H1 (cell line): ENCODE measurements around the gene SLC39A11. TPM values are rescaled to one million over a fixed set of nuclear protein-coding genes. Genes with fewer than 3 reads are reported as not detected.

Experiments used
- CTCF ChIA-PET: fragments of 300-600 bp; sonication (Branson Sonifier 250); formaldehyde crosslinking; loops from one replicate; lab custom pipeline; 2021; ENCODE audit not compliant: partially characterized antibody; lab: Charles Lee
- POLR2A ChIA-PET: fragments of 300-600 bp; sonication (Branson Sonifier 250); formaldehyde crosslinking; loops from one replicate; lab custom pipeline; 2021; ENCODE audit warnings: inconsistent platforms; ENCODE audit not compliant: partially characterized antibody; lab: Charles Lee
- DNase-seq, 2 experiments: peaks; one replicate each; pipeline versions ENCODE4 v3.0.0 to v3.0.0-alpha.2; 2010 to 2022; ENCODE audit warnings: low spot score in 2 of 2, low read depth in 1 of 2, mixed read lengths in 1 of 2
- FAIRE-seq: peaks from 2 replicates; lab custom pipeline; 2011; peaks lifted over from hg19 to GRCh38; lab: Jason Lieb, UNC
- H2AFZ ChIP-seq: 2 replicates; pipeline ENCODE4 v1.8.1; 2012; ENCODE audit warnings: low read length, inconsistent platforms
- H2AK5ac ChIP-seq: 2 replicates; pipeline ENCODE4 v1.6.1; 2013; ENCODE audit warnings: low read depth, low read length
- H2BK120ac ChIP-seq: replicated peaks from 2 replicates; pipeline ENCODE3; 2013; ENCODE audit warnings: low read depth, low read length, inconsistent platforms
- H2BK12ac ChIP-seq: 2 replicates; pipeline ENCODE4 v1.6.1; 2013; ENCODE audit warnings: low read depth, low read length
- H2BK15ac ChIP-seq: 2 replicates; pipeline ENCODE4 v1.6.1; 2013; ENCODE audit warnings: low read length
- H2BK20ac ChIP-seq: 2 replicates; pipeline ENCODE4 v1.6.1; 2013; ENCODE audit warnings: low read length
- H2BK5ac ChIP-seq: 2 replicates; pipeline ENCODE4 v1.6.1; 2013; ENCODE audit warnings: low read depth, low read length
- H3K14ac ChIP-seq: 2 replicates; pipeline ENCODE4 v1.6.1; 2013; ENCODE audit warnings: inconsistent platforms; ENCODE audit not compliant: insufficient read length
- H3K18ac ChIP-seq: 2 replicates; pipeline ENCODE4 v1.6.1; 2013; ENCODE audit warnings: low read length; ENCODE audit errors: extremely low read depth
- H3K23ac ChIP-seq: 2 replicates; pipeline ENCODE4 v1.6.1; 2013; ENCODE audit warnings: inconsistent platforms; ENCODE audit not compliant: insufficient read length
- H3K23me2 ChIP-seq: 2 replicates; pipeline ENCODE4 v1.6.1; 2013; ENCODE audit warnings: low read depth, low read length
- H3K27ac ChIP-seq: 2 replicates; pipeline ENCODE4 v1.6.1; 2011; ENCODE audit warnings: low read depth, low read length, inconsistent platforms
- H3K27me3 ChIP-seq, 4 experiments: replicated peaks in 1 of 4; 1 replicate in 1 of 4; 2 replicates in 3 of 4; pipeline versions ENCODE4 v1.6.1 to v1.8.1; 2011 to 2013; ENCODE audit warnings: low read length in 3 of 4, mild to moderate bottlenecking in 3 of 4, inconsistent platforms in 2 of 4, mixed read lengths in 2 of 4, moderate library complexity in 1 of 4; ENCODE audit not compliant: control insufficient read depth in 3 of 4, insufficient read depth in 3 of 4; ENCODE audit errors: extremely low read depth in 1 of 4
- H3K36me3 ChIP-seq, 4 experiments: 2 replicates each; pipeline versions ENCODE4 v1.6.1 to v1.8.1; 2011 to 2013; ENCODE audit warnings: mild to moderate bottlenecking in 4 of 4, low read length in 3 of 4, moderate library complexity in 2 of 4, control low read depth in 1 of 4, inconsistent platforms in 1 of 4; ENCODE audit not compliant: insufficient read depth in 4 of 4, control insufficient read depth in 2 of 4
- H3K4ac ChIP-seq: replicated peaks from 2 replicates; pipeline ENCODE3; 2013; ENCODE audit warnings: low read length, low read depth, mixed read lengths, inconsistent platforms; ENCODE audit not compliant: insufficient read length
- H3K4me1 ChIP-seq, 4 experiments: replicated peaks in 1 of 4; 1 replicate in 1 of 4; 2 replicates in 3 of 4; pipeline versions ENCODE4 v1.6.1 to v1.8.1; 2011 to 2013; ENCODE audit warnings: low read length in 3 of 4, inconsistent platforms in 2 of 4, mixed read lengths in 1 of 4; ENCODE audit not compliant: insufficient read depth in 4 of 4, control insufficient read depth in 3 of 4
- H3K4me2 ChIP-seq, 2 experiments: 2 replicates each; pipeline versions ENCODE4 v1.6.1 to v1.8.1; 2011 to 2013; ENCODE audit warnings: low read depth in 2 of 2, low read length in 2 of 2, control low read depth in 1 of 2, inconsistent platforms in 1 of 2, mild to moderate bottlenecking in 1 of 2; ENCODE audit not compliant: insufficient read depth in 1 of 2
- H3K4me3 ChIP-seq, 4 experiments: fragments of 200-600, 300-600 bp in 1 of 4; sonication (generic), shearing (Covaris generic), sonication (Bioruptor Twin) in 1 of 4; 2 replicates each; pipeline versions ENCODE4 v1.5.1 to v1.8.1; 2011 to 2016; ENCODE audit warnings: low read length in 4 of 4, low read depth in 3 of 4, control low read depth in 2 of 4, inconsistent platforms in 2 of 4, mild to moderate bottlenecking in 2 of 4, mixed read lengths in 1 of 4, moderate library complexity in 1 of 4; ENCODE audit not compliant: insufficient read depth in 2 of 4; ENCODE audit errors: extremely low read depth in 1 of 4
- H3K56ac ChIP-seq: replicated peaks from 2 replicates; pipeline ENCODE3; 2013; ENCODE audit warnings: low read depth, mild to moderate bottlenecking, mixed read lengths, low read length, inconsistent platforms; ENCODE audit not compliant: insufficient read length
- H3K79me1 ChIP-seq: 2 replicates; pipeline ENCODE4 v1.6.1; 2013; ENCODE audit warnings: low read depth, low read length, control low read depth
- H3K79me2 ChIP-seq, 2 experiments: 2 replicates each; pipeline versions ENCODE4 v1.6.1 to v1.8.1; 2012 to 2013; ENCODE audit warnings: low read length in 2 of 2, mild to moderate bottlenecking in 2 of 2, inconsistent platforms in 1 of 2; ENCODE audit not compliant: insufficient read depth in 2 of 2, control insufficient read depth in 1 of 2
- H3K9ac ChIP-seq, 4 experiments: replicated peaks in 1 of 4; 1 replicate in 1 of 4; 2 replicates in 3 of 4; pipeline versions ENCODE4 v1.6.1 to v1.8.1; 2011 to 2013; ENCODE audit warnings: low read depth in 3 of 4, low read length in 3 of 4, control low read depth in 2 of 4, mild to moderate bottlenecking in 2 of 4, moderate library complexity in 2 of 4, inconsistent platforms in 1 of 4; ENCODE audit errors: extremely low read depth in 1 of 4
- H3K9me3 ChIP-seq, 2 experiments: 2 replicates each; pipeline versions ENCODE4 v1.6.1 to v1.8.1; 2012 to 2013; ENCODE audit warnings: mild to moderate bottlenecking in 2 of 2, moderate library complexity in 2 of 2, control low read depth in 1 of 2, inconsistent platforms in 1 of 2, low read depth in 1 of 2, low read length in 1 of 2, mixed read lengths in 1 of 2; ENCODE audit not compliant: insufficient read depth in 2 of 2
- H4K20me1 ChIP-seq, 2 experiments: replicated peaks in 1 of 2; 2 replicates each; pipeline versions ENCODE3 to v1.8.1; 2011 to 2013; ENCODE audit warnings: inconsistent platforms in 2 of 2, low read length in 2 of 2, mild to moderate bottlenecking in 1 of 2; ENCODE audit not compliant: insufficient read depth in 2 of 2, control insufficient read depth in 1 of 2
- H4K5ac ChIP-seq: 2 replicates; pipeline ENCODE4 v1.6.1; 2013; ENCODE audit warnings: low read length, low read depth, mixed read lengths, inconsistent platforms; ENCODE audit not compliant: insufficient read length
- H4K8ac ChIP-seq: 2 replicates; pipeline ENCODE4 v1.8.0; 2013; ENCODE audit warnings: mild to moderate bottlenecking, moderate library complexity, low read length, inconsistent platforms; ENCODE audit not compliant: insufficient read depth; ENCODE audit errors: extremely low read depth
- H4K91ac ChIP-seq: replicated peaks from 2 replicates; pipeline ENCODE3; 2013; ENCODE audit warnings: low read length, mixed read lengths, inconsistent platforms; ENCODE audit not compliant: insufficient read length
- ASH2L ChIP-seq: fragments of 200-600, 300-600 bp; sonication (generic); IDR thresholded peaks from one replicate; pipeline ENCODE4 v1.7.1; 2017; ENCODE audit warnings: low read length
- BCL11A ChIP-seq, 2 experiments: IDR thresholded peaks; one replicate each; pipeline ENCODE4 v1.6.1; 2011; ENCODE audit warnings: low read depth in 2 of 2, low read length in 2 of 2, mild to moderate bottlenecking in 2 of 2
- CEBPB ChIP-seq: IDR thresholded peaks from 2 replicates; pipeline ENCODE4 v1.6.1; 2012; ENCODE audit warnings: low read depth, low read length
- CHD1 ChIP-seq: IDR thresholded peaks from 2 replicates; pipeline ENCODE4 v1.6.1; 2012; ENCODE audit warnings: low read depth, low read length, improper control_type of control experiment
- CREB1 ChIP-seq: IDR thresholded peaks from 2 replicates; pipeline ENCODE4 v1.6.1; 2012; ENCODE audit warnings: inconsistent platforms
- FOSL1 ChIP-seq: IDR thresholded peaks from 2 replicates; pipeline ENCODE4 v1.6.1; 2011; ENCODE audit warnings: mild to moderate bottlenecking, low read depth, low read length, moderate library complexity; ENCODE audit not compliant: insufficient read depth
- JUND ChIP-seq: IDR thresholded peaks from 2 replicates; pipeline ENCODE4 v1.6.1; 2011; ENCODE audit warnings: mild to moderate bottlenecking, improper control_type of control experiment, low read length
- KDM1A ChIP-seq: fragments of 200-600, 300-600 bp; sonication (generic); IDR thresholded peaks from 2 replicates; pipeline ENCODE4 v1.7.1; 2016; ENCODE audit warnings: mild to moderate bottlenecking, low read length, borderline replicate concordance
- KDM4A ChIP-seq: IDR thresholded peaks from one replicate; pipeline ENCODE4 v1.7.1; 2012; ENCODE audit warnings: low read depth, mild to moderate bottlenecking, moderate library complexity, low read length, inconsistent platforms; ENCODE audit not compliant: severe bottlenecking
- KDM5A ChIP-seq: fragments of 200-600 bp; IDR thresholded peaks from 2 replicates; pipeline ENCODE4 v1.7.1; 2012; ENCODE audit warnings: mild to moderate bottlenecking, low read length, inconsistent platforms, mixed read lengths
- MAX ChIP-seq: IDR thresholded peaks from 2 replicates; pipeline ENCODE4 v1.6.1; 2012; ENCODE audit warnings: inconsistent platforms
- POU5F1 ChIP-seq: IDR thresholded peaks from 2 replicates; pipeline ENCODE4 v1.6.1; 2011; ENCODE audit warnings: low read depth, mild to moderate bottlenecking, low read length, moderate library complexity
- RXRA ChIP-seq: IDR thresholded peaks from 2 replicates; pipeline ENCODE4 v1.6.1; 2011; ENCODE audit warnings: low read depth, mild to moderate bottlenecking, low read length, moderate library complexity; ENCODE audit not compliant: insufficient read depth
- SIN3A ChIP-seq, 2 experiments: IDR thresholded peaks in 1 of 2; conservative IDR thresholded peaks in 1 of 2; 2 replicates each; pipeline ENCODE4 v1.6.1; 2011 to 2012; ENCODE audit warnings: low read length in 2 of 2, improper control_type of control experiment in 1 of 2, low read depth in 1 of 2, mild to moderate bottlenecking in 1 of 2
- SIX5 ChIP-seq: IDR thresholded peaks from 2 replicates; pipeline ENCODE4 v1.6.1; 2011; ENCODE audit warnings: mild to moderate bottlenecking, low read depth, low read length
- WGBS, 2 experiments: shearing (Covaris generic) in 1 of 2; methylation state at CpG; one replicate each; pipeline versions ENCODE4 v1.1.6 to v1.1.7; 2013 to 2015; ENCODE audit warnings: low lambda C conversion rate in 2 of 2, mixed read lengths in 2 of 2, inconsistent platforms in 1 of 2, low coverage in 1 of 2, missing lambda C conversion rate in 1 of 2; ENCODE audit not compliant: insufficient replicate concordance in 2 of 2, insufficient coverage in 1 of 2, insufficient read length in 1 of 2; ENCODE audit errors: extremely low coverage in 1 of 2, missing lambda C conversion rate in 1 of 2; 5-methylcytosine and 5-hydroxymethylcytosine counted together
- polyA plus RNA-seq, 7 experiments: library from polyadenylated mRNA; depleted of rRNA in 3 of 7; stranded (reverse) in 5 of 7; unstranded in 2 of 7; fragments of >200 nt in 5 of 7; fragments of 200-250 nt in 2 of 7; gene quantifications; 1 replicate in 5 of 7; 2 replicates in 1 of 7; 4 replicates in 1 of 7; pipeline versions ENCODE4 v1.2.1 to v1.2.3, GENCODE V29; 2011 to 2013; ENCODE audit warnings: missing spikeins in 2 of 7, mixed read lengths in 2 of 7
- total RNA-seq: library from RNA; stranded (reverse); fragmentation: NEBNext Ultra II Directional; extraction: Animal tissue kit (Norgen Biotek cat#: 25700); gene quantifications from 2 replicates; pipeline ENCODE4 v1.2.1, GENCODE V29; 2021

The SLC39A11 gene
- total and polyA plus RNA-seq, 2 of the 8 experiments (the other 6 are each of a cell fraction or from before 2014, with no cell fraction given) = 12.2 to 19.6 TPM

GRCh38 chr17:72829883-72830282, 262.6 kb downstream of the SLC39A11 start:
- DNase-seq = no peak
- no peaks in the 10 kb centered on the region for H3K79me1 ChIP-seq
- H3K9me3 ChIP-seq = peaks cover 11 to 12% of the 10 kb centered on the region in 2 experiments; a peak in 3 of 4 replicates
- no peak overlapping the region for H3K23ac ChIP-seq
- ChIA-PET CTCF (interaction anchor here (0.6 kb wide), 1 partner anchor 11 kb away, joined by 3 read pairs; no protein-coding TSS in a partner anchor), POLR2A (interaction anchor here (0.6 kb wide), 1 partner anchor 309 kb away, joined by 3 read pairs; no protein-coding TSS in a partner anchor)
- no peaks in the 10 kb centered on the region for H3K27me3 ChIP-seq
- H4K5ac ChIP-seq = no peak overlapping the region
- H2BK120ac ChIP-seq = no peak overlapping the region
- no peaks in the 10 kb centered on the region for H3K23me2 ChIP-seq
- H3K79me2 ChIP-seq = no peaks in the 10 kb centered on the region
- H3K4me3 ChIP-seq = no peak overlapping the region
- H3K4me1 ChIP-seq = no peaks in the 10 kb centered on the region
- no peak overlapping the region for H3K27ac ChIP-seq
- no peak overlapping the region for H3K14ac ChIP-seq
- no peak overlapping the region for H3K9ac ChIP-seq
- no peak overlapping the region for H2BK20ac ChIP-seq
- H2AK5ac ChIP-seq = no peak overlapping the region
- no peak overlapping the region for H2AFZ ChIP-seq
- no peak overlapping the region for H3K4me2 ChIP-seq
- no peak overlapping the region for H2BK5ac ChIP-seq
- no peaks in the 10 kb centered on the region for H4K20me1 ChIP-seq
- H3K56ac ChIP-seq = no peak overlapping the region
- H3K4ac ChIP-seq = no peak overlapping the region
- no peak overlapping the region for H2BK15ac ChIP-seq
- no peak overlapping the region for H3K18ac ChIP-seq
- FAIRE-seq = no peak
- 83% methylated on average over 3 of the region's 4 CpGs; no CpG with 5 or more reads in 1 of the 2 experiments for WGBS, 2 experiments
- no peak overlapping the region for H4K8ac ChIP-seq
- H3K36me3 ChIP-seq = no peaks in the 10 kb centered on the region
- H2BK12ac ChIP-seq = no peak overlapping the region
- no peak overlapping the region for H4K91ac ChIP-seq
- no peak for TF ChIP-seq SIX5
- TF ChIP-seq KDM5A = no peak
- TF ChIP-seq JUND = no peak
- TF ChIP-seq KDM1A = no peak
- TF ChIP-seq CHD1 = no peak
- TF ChIP-seq FOSL1 = no peak
- no peak for TF ChIP-seq RXRA
- no peak for TF ChIP-seq KDM4A
- no peak for TF ChIP-seq MAX
- no peak for TF ChIP-seq ASH2L
- no peak for TF ChIP-seq POU5F1
- TF ChIP-seq SIN3A (conservative IDR thresholded peaks at IDR 0.05 in 1 of 2, IDR thresholded peaks at IDR 0.05 in 1 of 2; ENCODE audit: low read depth in 1 of 2, low read length in 2 of 2) = no peak
- no peak for TF ChIP-seq CREB1
- no peak for TF ChIP-seq BCL11A (IDR thresholded peaks at IDR 0.05; ENCODE audit: low read depth in 2 of 2, low read length in 2 of 2)
- TF ChIP-seq CEBPB = no peak
